Fibroblast of upper back skin (primary cell): ENCODE data around the gene FALEC.

Experiments
- DNase-seq: peaks from one replicate; pipeline ENCODE4 v3.0.0-alpha.2; 2013

The FALEC gene

DNA sequence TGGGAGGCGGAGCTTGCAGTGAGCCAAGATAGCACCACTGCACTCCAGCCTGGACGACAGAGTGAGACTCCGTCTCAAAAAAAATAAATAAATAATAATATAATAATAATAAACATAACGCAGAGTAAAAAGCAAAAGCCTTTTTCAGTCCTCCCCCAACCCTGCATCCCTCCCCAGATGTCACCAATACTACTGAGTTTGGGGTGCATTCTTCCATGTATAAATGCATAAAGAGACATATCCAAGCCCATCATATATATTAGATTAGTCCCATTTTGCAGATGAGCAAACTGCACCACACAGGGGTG lies 32.7 kb downstream of the FALEC start:
- DNase-seq = no peak

DNA sequence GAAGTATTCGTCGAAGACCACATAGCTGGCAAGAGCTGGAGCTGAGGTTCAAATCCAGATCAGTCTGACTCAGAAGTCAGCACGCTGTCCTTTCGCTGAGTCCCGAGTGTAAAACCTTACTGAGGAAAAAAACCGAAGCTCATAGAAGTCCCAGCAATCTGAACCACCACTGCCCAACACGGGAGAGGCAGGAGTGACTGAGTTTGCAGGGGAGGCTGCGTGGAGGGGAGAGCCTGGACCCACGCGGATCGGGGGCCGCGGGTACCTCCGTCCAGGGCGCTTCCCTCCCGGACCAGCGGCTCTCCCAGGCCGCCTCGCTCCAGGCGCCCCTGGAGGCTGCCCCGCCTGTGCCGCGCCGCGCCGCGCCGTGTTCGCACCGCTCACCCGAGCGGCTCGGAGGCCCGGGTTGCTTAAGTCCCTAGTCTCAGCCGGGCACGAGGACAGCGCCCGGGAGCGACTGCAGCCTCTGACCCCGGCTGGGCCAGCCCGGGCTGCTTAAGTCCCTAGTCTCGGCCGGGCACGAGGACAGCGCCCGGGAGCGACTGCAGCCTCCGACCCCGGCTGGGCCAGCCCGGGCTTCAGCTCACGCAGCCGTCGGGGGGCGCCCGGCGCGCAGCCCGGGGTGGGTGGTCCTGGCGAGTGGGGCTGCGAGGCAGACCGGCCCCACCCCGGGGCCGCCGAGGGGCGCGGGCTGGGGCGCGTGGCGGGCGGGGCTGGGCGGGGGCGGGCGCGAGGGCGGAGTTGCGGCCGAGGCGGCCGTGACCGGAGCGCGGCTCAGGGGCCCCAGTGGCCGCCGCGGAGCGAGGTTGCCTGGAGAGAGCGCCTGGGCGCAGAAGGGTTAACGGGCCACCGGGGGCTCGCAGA lies 33.3 kb downstream of the FALEC start, which contains the start of gene ADAMTSL4:
ADAMTSL4 (plus strand) TSS at position 777 of the 864 bp plus-strand sequence. CDS start 2,881 bp downstream, outside the sequence.
- DNase-seq = peak; percentile 70

DNA sequence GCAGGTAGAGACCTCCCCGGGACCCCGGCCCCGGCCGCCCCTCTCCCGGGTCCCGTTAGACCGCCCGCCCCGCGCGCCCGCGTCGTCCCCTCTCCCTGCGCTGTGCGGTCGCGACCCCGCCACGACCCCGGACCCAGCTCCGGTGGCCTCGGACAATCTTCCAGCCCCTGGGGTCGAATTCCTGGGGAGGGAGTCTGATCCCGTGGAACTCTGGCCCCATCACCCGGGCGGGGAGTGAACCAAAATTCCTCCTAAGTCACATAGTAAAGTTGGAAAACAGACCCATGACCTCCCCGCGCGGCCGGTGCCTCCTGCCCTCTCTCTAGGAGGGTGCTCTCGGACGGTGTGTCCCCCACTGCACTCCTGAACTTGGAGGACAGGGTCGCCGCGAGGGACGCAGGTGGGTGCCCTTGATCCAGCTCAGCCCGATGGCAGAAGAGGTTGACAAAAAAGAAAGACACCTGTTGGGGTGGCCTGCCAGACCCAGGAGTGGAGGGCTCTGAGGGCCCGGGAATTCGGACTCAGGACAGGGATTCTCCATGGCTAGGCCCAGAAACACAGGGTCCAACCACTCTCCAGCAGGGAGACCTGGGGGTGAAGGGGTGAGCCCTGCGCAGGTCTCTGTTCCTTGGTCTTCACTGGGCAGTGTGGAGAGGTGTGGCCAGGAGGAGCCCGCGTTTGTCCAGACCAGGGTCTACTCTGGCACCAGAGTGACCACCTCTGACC lies 34.1 kb downstream of the FALEC start:
- no peak for DNase-seq

GRCh38 chr1:150550222-150551050 lies 34.9 kb downstream of the FALEC start:
- no peak for DNase-seq

DNA sequence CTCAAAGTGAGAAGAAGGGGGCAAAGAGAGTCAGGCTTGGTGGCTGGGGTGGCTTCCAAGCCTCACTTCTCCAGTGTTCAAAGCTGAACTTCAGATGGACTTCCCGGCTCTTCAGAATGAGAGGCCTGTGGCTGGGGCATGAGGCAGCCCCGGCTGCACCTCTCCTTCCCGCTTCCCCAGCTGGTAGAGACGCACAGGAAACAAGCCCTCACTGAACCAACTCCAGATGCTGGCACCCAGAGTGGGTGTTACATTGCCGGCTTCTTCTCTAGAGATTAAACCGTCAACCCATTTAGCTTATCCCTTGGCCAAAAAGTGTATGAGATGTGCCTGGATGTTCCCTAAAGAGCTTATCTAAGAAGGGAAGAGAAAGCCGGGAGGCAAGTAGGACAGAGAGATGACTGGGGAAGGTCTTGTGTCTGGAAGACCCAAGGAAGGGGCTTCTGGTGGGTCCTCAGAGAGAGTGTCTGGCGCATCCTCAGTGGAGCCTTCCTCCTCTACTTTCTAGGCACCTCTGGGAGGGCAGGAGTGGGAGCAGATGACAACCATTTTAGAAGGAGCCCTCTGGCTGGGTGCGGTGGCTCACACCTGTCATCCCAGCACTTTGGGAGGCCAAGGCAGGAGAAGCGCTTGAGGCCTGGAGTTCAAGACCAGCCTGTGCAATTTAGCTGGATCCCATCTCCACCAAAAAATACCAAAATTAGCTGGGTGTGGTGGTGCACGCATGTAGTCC lies 35.7 kb downstream of the FALEC start:
- no peak for DNase-seq

- DNase-seq = no peak
Measured at GRCh38 chr1:150551784-150552127, 36.2 kb downstream of the FALEC start.

- peak; percentile 80 for DNase-seq
Measured at GRCh38 chr1:150552128-150552910, 36.8 kb downstream of the FALEC start.

- DNase-seq = no peak
Measured at GRCh38 chr1:150552911-150553289, 37.3 kb downstream of the FALEC start.

DNA sequence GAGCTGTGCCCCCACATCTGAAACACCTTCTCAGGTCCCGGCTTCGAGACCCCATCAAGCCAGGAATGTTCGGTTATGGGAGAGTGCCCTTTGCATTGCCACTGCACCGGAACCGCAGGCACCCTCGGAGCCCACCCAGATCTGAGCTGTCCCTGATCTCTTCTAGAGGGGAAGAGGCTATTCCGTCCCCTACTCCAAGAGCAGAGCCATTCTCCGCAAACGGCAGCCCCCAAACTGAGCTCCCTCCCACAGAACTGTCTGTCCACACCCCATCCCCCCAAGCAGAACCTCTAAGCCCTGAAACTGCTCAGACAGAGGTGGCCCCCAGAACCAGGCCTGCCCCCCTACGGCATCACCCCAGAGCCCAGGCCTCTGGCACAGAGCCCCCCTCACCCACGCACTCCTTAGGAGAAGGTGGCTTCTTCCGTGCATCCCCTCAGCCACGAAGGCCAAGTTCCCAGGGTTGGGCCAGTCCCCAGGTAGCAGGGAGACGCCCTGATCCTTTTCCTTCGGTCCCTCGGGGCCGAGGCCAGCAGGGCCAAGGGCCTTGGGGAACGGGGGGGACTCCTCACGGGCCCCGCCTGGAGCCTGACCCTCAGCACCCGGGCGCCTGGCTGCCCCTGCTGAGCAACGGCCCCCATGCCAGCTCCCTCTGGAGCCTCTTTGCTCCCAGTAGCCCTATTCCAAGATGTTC lies 38.0 kb downstream of the FALEC start:
- DNase-seq = no peak

- no peak for DNase-seq
Measured at GRCh38 chr1:150554086-150554452, 38.5 kb downstream of the FALEC start.

- no peak for DNase-seq
Measured at GRCh38 chr1:150555198-150555970, 39.8 kb downstream of the FALEC start.

DNA sequence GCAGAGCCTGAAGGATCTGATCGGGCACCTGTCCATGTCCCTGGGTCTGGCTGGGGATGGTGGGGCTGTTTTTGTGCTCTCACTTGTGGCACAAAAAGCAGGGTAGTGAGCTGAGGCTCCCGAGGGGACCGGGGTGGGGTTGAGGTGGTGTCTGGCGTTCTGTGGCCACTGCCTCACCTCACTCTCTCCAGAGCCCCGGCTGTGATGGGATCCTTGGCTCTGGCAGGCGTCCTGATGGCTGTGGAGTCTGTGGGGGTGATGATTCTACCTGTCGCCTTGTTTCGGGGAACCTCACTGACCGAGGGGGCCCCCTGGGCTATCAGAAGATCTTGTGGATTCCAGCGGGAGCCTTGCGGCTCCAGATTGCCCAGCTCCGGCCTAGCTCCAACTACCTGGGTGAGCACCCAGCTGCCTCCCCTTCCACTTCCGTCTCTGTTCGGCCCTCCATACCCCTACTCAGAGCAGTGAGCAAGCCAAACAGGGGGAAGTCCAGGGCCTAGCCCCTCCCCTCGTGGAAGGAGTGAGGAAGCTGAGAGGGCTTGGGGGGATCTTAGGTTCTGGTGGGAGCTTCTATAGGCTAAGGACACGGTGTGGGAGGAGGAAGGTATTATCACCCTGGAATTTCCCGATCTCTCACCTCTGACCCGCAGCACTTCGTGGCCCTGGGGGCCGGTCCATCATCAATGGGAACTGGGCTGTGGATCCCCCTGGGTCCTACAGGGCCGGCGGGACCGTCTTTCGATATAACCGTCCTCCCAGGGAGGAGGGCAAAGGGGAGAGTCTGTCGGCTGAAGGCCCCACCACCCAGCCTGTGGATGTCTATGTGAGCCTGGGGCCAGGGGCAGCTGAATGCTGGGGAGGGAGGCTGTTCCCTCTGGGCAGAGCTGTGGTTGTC lies 40.7 kb downstream of the FALEC start:
- DNase-seq = no peak

- no peak for DNase-seq
Measured at GRCh38 chr1:150557065-150557600, 41.6 kb downstream of the FALEC start.

DNA sequence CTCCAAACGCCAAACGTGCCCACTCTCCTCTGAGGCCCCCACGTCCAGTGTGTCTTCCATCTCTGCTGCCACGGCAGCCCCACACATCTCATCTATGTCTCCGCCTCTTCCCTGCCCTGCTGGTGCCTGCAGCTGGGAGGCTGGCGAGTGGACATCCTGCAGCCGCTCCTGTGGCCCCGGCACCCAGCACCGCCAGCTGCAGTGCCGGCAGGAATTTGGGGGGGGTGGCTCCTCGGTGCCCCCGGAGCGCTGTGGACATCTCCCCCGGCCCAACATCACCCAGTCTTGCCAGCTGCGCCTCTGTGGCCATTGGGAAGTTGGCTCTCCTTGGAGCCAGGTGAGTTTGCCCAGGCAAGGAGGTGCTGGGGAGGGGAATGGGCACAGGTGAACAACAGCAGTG lies 42.3 kb downstream of the FALEC start:
- no peak for DNase-seq

DNA sequence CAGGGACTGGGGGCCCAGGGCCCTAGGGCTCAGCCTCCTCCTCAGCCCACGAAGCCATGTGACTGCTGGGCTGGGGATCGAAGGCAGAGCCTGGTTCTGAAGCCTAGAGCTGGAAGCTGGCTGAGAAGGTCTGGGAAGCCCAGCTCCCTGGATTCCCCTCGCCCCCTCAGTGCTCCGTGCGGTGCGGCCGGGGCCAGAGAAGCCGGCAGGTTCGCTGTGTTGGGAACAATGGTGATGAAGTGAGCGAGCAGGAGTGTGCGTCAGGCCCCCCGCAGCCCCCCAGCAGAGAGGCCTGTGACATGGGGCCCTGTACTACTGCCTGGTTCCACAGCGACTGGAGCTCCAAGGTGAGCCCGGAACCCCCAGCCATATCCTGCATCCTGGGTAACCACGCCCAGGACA lies 42.8 kb downstream of the FALEC start:
- DNase-seq = no peak

DNA sequence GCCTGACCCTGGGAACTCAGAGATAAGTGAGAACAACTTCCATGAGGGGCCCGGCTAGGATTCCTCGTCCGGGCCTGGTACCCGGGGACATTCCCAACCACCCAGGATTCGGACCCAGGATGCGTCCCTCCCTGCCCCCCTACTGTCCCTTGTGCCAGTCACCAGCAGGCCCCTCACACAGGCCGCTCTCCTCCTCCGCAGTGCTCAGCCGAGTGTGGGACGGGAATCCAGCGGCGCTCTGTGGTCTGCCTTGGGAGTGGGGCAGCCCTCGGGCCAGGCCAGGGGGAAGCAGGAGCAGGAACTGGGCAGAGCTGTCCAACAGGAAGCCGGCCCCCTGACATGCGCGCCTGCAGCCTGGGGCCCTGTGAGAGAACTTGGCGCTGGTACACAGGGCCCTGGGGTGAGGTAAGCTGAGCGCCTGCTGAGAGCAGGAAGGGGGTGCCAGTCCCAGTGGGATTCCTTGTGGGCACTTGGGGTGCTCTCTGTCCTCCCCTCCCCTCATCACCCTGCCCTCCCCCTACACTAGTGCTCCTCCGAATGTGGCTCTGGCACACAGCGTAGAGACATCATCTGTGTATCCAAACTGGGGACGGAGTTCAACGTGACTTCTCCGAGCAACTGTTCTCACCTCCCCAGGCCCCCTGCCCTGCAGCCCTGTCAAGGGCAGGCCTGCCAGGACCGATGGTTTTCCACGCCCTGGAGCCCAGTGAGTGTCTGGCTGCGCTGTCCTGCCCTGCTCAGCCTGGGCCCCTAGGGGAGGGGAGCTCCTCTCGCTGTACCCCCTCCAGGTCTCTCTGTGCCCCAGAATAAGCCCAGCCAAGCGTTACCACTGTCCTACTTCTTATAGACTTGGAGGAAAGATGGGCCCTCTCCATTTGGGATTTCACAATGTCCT lies 43.5 kb downstream of the FALEC start:
- no peak for DNase-seq

- no peak for DNase-seq
Measured at GRCh38 chr1:150559656-150560010, 44.1 kb downstream of the FALEC start.

DNA sequence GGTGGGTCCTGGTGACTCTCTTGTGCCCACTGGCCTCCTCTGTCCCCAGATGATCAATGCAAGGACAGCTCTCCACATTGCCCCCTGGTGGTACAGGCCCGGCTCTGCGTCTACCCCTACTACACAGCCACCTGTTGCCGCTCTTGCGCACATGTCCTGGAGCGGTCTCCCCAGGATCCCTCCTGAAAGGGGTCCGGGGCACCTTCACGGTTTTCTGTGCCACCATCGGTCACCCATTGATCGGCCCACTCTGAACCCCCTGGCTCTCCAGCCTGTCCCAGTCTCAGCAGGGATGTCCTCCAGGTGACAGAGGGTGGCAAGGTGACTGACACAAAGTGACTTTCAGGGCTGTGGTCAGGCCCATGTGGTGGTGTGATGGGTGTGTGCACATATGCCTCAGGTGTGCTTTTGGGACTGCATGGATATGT lies 44.5 kb downstream of the FALEC start:
- DNase-seq = peak; percentile 58
